Measurements from ENCODE around the gene ZDHHC3.
"Not testable (repeated sequence)": the region's sequence is repeated elsewhere in the genome, so short reads cannot be mapped to it uniquely, and the experiment has no call there.

Gene ZDHHC3

DNA sequence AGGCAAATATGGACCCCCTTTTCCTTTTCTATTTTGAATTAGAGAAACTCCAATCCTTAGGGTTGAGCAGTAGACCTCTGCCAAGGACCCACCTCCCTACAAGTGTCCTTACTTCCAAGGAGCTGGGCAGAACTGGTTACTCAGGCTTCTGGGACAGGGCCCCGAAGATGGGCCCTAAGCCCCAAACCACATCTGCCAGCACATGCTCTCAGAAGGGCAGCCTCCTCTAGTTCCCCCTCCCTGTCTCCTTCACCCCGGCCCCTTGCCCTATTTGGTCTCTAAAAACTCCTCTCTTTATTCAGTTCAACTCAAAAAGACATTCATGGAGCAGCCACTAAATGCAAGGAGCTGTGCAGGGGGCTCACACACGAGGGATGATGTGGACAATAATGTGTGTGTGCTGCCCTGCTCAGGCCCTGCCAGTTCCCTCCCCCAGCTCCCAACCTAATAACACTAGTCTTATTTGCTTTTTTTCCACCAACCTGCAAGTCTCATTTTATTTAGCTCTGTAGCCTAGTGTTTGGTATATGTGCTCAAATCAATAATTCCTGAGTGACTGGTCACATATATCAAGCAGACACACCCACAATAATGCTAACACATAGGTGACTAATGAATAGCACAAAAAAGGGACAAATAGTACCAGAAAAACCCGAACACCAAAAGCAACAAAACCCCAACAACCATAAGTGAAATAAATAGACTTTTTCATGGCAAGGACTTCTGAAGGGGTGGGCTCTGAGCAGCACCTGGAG is 12.2 kb downstream of the ZDHHC3 start:
- DNase-seq (ENCODE audit: low read depth): no peak

DNA sequence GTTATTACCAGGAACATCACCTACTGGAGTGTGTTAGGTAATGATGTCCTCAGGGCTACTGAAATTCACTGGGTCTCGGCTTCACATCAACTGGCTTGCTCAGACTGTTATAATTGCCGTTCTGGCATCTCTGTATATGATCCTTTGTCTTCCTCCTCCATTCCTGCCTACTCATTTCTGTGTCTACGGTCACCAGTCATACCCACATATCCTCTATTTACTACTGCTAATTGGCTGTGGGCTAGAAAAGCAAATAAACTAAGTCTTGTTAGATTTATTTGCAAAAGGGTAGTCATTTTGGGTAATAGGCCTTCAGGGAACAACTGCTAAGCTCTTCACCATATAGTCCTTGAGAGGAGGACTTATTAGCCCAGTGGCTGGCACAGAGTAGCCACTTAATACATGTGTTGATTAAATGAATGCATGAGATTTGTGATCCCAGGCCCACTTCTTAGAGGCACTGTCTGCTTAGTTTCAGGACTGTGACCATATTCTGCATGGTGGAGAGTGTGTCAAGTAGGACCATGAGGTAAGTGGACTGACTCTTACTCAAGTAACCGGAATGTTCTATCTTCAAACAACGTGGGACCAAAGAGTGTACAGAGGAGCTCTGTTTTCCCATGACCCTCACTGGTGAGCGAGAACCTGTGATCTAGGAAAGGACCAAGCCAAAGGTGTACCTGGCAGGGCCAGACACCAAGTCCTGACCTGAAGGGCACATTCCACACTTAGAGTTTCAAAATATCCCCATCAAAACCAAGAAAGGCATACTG is 13.2 kb downstream of the ZDHHC3 start:
- DNase-seq (ENCODE audit: low read depth): no peak

DNA sequence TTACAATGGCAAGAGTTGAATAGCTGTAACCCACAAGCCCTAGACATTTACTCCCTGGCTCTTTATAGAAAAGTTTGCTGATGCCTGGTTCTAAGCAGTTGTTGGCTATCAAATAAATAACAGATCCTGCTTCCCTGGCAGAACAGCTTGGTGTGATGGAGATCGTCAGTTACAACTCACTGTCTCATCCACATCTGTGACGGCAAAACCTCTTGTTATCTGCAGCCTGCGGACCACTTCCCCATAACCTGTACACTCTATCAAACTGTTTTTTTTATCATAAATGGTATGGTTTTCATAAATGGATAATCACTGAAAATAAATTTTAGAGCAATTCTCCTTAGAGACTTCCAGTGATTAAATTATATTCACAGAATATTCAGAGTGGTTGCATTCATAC is 14.1 kb downstream of the ZDHHC3 start:
- no peak for DNase-seq (ENCODE audit: low read depth)

DNA sequence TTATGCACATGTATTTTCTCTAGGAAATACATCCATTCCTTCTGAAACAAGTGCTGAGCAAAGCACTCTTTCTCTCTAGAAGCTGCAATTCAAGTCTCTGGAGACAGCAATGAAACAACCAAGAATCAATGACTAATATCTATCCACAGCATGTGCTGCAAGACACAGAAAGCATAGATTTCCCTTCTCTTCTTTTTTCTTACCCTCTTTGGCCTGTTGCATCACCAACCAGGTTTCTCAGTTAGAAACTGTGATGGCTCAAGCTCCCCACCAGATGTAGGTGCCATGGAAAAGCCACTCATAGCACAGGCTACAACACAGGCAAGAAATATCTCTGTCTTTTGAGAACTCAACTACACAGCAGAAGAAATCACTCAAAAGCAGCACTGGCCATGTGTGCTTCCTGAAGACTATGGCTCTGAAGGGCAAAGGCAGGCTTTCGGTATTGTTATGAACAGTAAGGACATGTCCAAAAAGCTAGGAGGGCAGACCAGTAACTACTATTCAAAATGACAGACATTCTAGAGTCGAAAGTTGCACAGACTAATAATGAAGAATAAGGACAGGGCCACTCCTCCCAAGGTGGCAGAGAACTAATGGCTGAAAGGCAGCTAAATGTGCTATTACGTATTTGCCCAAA is 15.5 kb downstream of the ZDHHC3 start:
- DNase-seq (ENCODE audit: low read depth): no peak

DNA sequence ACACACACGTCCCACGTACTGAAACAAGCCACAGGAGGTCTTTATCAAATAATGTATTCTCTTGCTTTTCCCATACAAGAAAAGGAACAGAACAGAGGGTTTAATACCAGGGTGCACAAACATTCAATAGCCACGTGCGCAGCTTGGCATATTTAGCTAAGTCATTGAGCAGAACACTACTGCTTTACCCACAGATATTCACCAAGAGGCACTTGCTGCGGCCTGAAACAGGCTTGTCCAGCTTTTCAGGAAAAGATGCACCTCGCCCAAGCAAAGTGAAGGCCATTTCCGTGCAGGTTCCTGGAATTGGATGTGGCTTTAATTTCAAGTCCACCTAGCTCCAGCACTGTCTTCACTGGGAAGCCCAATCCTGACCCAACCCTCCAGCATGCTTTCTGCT is 17.6 kb downstream of the ZDHHC3 start:
- DNase-seq (ENCODE audit: low read depth): no peak

DNA sequence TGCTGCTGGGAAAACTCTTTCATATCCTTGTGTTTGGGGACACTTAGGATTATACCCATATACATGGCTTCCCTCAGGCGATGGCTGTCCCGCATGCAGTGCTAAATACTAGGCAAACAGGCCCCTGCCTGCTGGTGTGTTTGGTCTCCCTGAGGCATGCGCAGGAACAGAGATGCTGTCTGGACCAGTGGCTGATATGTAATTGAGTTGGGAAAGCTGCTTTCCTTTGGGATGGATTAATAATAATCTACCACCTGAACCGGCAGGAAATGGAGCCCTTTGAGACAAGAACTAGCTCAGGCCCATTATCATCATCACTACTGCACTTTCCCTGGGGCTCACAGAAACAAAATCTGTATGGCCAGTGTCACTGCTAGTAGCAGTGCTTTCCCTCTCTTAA is 18.0 kb downstream of the ZDHHC3 start:
- no peak for DNase-seq (ENCODE audit: low read depth)

DNA sequence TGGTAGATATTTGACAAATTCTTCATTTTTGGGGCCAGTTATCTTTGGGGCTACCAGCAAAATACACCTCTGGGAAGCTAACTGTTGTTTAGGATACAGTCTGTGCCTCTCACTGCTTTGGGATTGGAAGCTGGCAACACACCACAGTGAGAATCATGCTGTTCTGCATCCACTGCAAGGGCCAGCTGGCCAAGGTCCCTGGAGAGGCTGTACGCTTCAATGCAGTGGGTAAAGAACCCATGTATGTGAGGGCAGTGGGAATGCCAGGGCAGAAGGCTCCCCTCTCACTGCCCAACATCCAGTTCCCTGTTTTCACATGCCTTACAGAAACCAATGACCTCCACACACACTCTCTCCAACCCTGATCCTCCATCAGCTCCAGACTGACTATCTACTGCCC is 20.1 kb downstream of the ZDHHC3 start:
- DNase-seq (ENCODE audit: low read depth): no peak

DNA sequence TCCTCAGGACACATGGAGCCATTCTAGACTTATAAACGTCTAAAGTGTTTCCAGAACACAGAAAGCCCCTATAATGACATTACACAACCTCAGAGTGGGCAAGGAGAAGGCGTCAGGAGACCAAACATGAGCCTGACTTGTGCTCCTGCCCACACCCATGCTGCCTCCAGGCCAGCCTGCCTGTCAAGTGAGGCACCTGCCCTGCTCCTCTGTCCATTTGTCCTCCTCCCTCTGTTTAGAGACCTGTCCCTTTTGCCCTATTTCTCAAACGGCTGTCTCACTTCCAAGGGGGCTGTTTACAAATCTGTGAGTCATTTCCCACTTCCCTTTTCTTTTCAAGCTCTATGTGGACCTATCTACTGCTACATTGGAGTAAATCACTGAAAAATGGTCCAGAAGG is 21.0 kb downstream of the ZDHHC3 start:
- DNase-seq (ENCODE audit: low read depth): no peak

DNA sequence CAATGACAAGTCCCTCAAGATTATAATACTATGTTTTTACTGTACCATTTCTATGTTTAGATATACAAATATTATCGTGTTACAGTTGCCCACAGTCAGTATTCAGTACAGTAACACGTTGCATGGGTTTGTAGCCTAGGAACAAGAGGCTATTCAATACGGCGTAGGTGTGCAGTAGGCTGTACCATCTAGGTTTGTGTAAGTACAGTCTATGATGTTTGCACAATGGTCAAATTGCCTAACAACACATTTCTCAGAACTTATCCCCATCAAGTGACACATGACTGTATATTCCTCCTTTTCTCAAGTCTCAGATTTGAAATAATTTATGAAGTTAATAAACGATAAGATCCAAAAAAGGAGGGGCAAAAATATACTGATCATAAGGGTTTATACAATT is 21.7 kb downstream of the ZDHHC3 start:
- no peak for DNase-seq (ENCODE audit: low read depth)

DNA sequence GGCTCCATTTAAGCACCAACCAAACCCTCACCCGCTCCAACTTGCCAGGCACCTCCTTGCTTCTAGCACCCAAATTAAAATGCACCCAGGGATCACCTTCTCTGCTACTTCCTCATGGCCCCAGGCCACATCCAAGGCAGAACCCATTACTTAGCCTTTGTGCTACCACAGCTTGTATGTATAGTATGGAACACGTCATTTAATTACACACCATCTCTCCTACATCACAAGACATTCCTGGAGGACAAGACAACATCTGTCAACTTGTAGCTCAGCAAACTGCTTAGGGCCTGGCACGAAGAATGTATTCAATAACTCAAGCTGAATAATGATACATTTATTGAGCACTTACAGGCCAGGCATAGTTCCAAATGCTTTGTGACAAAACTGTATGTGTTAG is 23.3 kb downstream of the ZDHHC3 start:
- no peak for DNase-seq (ENCODE audit: low read depth)

DNA sequence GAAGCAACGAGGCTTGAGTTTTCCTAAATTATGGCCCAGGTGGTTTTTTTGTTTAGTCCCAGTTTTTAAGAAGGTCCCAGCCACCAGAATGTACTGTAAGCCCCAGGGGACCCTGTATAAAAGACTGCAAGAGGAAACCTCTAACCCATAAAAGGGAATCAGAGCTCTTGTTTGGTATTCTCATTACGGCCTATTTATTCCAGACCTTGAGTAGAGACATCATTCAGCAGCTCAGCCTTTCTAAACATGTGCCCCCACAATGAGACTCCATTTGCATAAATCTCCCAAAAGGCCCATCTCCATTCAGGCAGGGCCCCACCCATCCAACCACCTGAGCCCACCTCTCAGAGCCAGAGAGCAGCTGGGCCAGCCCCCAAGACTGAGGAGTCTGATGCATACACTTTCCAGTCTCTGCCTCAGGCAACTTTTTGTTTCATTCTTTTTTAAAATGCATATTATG is 25.7 kb downstream of the ZDHHC3 start:
- DNase-seq (ENCODE audit: low read depth): no peak

DNA sequence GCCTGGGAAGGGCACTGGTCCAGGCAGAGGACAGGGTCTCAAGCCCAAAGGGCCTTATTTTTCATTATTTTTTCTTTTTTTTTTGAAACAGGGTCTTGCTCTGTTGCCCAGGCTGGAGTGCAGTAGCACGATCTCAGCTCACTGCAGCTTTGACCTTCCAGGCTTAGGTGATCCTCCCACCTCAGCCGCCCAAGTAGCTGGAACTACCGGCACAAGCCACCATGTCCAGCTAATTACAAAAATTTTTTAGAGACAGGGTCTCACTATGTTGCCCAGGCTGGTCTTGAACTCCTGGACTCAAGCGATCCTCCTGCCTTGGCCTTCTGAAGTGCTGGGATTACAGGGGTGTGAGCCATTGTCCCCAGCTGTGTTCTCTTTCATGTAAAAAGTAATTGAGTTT is 26.2 kb downstream of the ZDHHC3 start:
- DNase-seq (ENCODE audit: low read depth): not testable (repeated sequence)

DNA sequence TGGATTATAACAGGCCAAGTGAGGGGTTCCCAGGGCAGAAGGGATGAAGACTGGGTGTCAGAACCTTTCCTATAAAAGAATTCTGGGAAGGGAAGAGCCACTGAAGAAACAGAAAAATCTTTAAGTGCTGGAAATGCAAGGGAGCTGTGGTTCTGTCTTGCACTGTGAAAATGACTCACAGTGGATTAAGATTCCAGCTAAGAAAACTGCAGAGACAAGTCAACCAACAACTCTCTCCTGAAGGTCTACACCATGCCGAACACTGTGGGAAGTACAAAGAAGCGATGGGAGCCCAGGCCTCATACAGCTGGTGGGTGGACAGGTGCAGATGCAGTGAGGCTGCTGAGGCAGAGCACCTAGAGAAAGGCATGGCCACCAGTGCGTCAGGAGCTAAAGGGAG is 27.7 kb downstream of the ZDHHC3 start:
- DNase-seq (ENCODE audit: low read depth): no peak

DNA sequence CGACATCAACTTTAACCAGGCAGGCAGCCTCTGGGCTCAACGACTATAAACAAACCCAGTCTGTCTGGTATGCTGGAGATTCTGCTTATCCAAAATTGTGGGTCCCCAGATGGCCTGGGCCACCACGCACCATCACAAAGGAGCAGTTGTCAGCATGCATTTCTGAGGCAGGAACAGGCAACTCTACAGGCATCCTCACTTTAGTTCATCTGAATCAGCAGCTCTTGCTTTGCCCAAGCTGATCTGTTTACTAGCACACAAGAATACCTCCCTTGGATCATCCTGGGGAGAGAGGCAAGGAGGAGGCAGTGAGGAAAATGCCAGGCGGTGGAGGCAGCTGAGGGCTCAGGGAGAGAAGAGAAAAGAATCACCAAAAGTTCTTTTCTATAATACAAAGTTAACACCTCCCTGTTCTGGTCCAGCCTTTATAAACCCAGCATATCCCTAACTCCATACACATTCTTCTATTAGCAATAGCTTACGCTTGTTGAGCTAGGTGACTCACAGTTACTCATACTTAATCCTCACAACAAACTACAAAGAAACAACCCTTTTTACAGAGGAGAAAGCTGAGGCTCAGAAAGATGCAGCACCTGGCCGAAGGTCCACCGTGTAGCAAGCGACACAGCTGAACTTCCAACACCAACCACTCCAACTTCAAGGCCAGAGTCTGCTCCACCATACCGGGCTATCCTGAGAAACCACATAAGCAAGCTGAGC is 33.6 kb downstream of the ZDHHC3 start:
- DNase-seq (ENCODE audit: low read depth): no peak

DNA sequence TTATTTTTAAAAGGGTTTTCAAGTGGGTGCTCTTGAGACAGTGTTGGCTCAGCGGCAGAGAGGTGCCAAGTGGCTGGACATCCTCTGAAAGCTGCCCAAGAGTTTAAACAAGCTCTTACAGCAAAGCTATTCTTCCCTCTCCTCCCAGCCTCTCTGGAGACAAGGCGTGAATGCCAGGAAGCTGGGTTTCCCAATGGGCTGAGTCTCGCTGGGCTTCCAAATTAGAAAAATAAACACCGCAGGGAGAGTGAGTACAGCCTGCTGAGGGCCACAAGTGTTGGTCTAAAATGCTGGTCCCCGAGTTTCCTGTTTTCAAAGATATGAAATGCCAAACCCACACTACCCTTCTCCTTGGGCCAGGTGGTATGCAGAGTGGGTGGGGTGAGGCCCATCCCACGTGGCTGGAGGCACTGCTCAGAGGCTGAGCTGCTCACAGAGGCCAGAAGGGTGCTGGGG is 36.4 kb downstream of the ZDHHC3 start:
- DNase-seq (ENCODE audit: low read depth): no peak

DNA sequence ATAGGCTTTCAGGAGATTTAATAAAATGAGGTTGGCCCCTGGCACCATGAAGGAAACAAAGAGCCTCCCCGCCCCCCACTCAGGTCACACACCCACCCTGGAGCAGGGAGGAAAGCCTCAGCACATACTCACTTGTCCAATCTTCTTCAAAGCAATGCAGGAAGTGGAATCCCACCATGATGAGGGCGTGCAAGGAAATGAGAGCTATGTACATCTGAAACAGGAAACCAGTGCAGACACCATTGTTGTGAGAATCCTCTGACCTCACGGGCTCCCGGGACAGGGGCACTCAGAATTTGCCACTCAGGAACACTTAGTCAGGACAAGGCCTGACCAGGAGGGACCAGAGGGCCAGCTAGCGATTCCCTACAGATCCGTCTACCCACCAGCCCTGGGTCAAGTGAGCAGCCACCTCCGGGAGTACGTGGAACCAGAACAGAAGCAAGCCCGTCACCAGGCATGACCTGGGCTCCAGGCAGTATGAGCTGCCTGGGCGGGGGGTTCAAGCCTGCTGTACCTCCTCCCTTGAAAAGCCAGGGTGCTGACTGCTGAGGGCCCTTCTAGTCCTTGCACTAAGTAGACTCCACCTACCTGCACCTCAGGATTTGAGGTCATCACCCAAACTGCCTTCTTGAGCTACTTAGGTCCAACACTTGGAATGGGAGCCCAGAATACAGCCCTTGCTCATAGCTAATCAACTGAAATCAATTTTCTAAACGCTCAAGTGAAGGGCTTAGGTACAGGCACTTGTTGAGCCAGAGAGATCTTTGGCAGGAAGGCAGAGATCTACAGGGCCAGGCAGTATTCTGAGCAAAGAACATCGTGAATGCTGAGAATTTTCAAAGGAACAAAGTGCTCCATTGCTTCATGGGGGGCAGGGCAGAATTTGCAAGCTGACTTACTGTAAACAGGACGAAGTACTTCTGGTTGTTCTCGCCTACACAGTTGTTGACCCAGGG is 42.7 kb downstream of the ZDHHC3 start:
- DNase-seq (ENCODE audit: low read depth): no peak

DNA sequence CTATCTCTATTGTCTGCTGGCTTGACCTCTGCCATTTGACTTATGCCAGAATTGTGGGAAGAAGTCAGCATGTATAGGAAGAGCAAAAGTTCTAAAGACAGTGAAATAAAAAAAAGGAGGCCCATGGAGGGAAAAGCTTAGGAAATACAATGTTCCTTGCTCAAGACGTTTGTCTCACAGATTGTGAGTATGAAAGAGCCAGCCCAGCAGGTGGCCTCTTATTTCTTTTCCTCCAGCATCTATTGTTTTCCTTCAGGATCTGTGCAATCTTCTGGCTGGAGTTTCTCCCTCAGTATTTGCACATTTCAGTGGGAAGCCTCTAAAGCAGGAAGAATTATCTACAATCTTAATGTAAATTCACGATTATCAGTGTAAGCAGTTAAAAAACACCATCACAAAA is 43.7 kb downstream of the ZDHHC3 start:
- no peak for DNase-seq (ENCODE audit: low read depth)

DNA sequence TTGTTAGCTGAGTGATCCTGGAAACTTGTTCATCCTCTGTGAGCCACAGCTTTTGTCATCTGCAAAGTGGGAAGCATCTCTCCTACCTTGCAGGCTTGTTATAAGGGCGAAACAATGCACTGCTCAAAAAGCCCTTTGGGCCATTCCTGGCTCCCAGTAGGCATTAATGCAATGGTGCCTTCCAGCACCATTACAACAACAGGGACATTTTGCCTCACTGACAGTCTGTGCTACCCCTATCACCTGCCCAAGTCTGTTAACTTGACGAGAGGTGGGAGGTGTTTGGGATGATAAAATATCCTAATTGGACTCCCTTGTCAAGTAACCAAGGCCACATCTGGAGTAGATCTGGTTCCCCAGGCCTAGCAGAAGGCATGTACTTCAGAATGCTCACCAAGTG is 44.2 kb downstream of the ZDHHC3 start:
- no peak for DNase-seq (ENCODE audit: low read depth)

DNA sequence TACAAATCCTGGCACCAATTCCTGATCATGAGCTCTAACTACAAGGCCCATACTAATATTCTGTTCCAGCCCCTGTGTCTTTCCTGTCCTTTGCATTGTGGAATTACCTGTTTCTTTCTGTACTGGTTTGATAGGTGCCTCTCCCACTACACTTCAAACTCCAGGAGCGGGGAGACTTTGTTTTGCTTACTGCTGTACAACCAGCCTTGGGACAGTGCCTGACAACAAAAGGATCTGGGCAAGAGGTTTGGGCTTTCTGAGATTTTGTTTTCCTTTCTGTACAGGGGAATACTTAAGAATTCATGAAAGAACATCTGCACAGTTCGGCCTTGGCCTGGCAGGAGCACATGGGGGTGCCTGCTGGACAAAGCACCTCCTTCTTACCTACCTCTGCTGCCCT is 45.1 kb downstream of the ZDHHC3 start:
- DNase-seq (ENCODE audit: low read depth): no peak

DNA sequence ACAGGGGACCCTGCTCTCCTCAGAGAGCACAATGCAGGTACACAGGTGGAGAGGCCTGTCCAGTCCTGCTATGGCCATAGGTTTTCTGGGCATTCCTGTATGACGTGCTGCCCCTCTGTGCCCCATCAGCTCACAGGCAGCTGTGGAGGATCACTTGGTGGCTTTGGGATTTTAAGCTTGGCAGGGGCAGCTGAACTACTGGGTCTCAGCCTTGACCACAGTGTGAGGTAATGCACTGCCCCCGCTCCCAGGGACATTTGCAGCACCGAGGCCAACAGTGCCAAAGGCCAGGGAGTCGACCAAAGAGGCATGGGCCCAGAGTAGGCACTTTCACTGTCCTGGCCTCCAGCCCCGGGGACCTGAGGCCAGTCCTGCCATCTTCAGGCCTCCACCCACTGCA is 46.2 kb downstream of the ZDHHC3 start:
- no peak for DNase-seq (ENCODE audit: low read depth)

DNA sequence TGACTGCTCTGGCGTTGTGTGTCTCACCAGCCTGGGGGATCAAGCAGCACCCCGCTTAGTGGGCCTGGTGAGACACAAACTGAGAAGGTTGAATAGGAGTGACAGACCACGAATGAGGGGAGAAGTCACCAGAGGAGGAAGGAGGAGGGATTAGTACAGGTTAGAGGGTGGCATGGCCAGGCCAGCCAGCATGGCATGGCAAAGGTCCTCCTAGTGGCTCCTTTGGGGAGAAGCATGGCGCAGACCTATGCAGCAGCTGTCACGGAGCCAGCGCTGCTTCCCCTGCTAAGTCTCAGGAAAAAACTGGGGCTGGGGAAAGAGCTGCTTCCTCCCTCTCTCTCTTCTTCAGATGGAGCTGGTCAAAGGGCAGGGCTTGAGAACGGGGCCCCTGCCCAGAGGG is 48.6 kb downstream of the ZDHHC3 start:
- no peak for DNase-seq (ENCODE audit: low read depth)
